Nephron progenitor cell (in vitro differentiated cells): ENCODE results near the gene LTBP1.
A peak's percentile ranks its signal among the peaks of the same experiment; 100 is the strongest.

Experiments
- DNase-seq: peaks from one replicate; pipeline ENCODE4 v3.0.0; 2021
- H3K27ac Mint-ChIP-seq: 2 replicates; pipeline ENCODE4 v1.8.0; 2021; ENCODE audit warnings: mild to moderate bottlenecking, moderate library complexity, mixed read lengths
- H3K27me3 Mint-ChIP-seq: 2 replicates; pipeline ENCODE4 v1.8.0; 2021; ENCODE audit warnings: mild to moderate bottlenecking, low read depth, mixed read lengths; ENCODE audit not compliant: poor library complexity
- H3K36me3 Mint-ChIP-seq: 2 replicates; pipeline ENCODE4 v1.8.0; 2021; ENCODE audit warnings: low read depth, mixed read lengths
- H3K4me1 Mint-ChIP-seq: 2 replicates; pipeline ENCODE4 v1.8.0; 2021; ENCODE audit warnings: mixed read lengths
- H3K4me3 Mint-ChIP-seq: 2 replicates; pipeline ENCODE4 v1.8.0; 2021; ENCODE audit warnings: mild to moderate bottlenecking, moderate library complexity, mixed read lengths
- H3K9me3 Mint-ChIP-seq: 2 replicates; pipeline ENCODE4 v1.8.0; 2021; ENCODE audit warnings: mild to moderate bottlenecking, moderate library complexity, mixed read lengths
- TF ChIP-seq, protein P1 (sequence below): fragments of 200-600 bp; sonication (generic); IDR thresholded peaks from 2 replicates; pipeline ENCODE4 v1.5.0; 2021; ENCODE audit warnings: antibody characterized with exemption

Gene LTBP1

DNA sequence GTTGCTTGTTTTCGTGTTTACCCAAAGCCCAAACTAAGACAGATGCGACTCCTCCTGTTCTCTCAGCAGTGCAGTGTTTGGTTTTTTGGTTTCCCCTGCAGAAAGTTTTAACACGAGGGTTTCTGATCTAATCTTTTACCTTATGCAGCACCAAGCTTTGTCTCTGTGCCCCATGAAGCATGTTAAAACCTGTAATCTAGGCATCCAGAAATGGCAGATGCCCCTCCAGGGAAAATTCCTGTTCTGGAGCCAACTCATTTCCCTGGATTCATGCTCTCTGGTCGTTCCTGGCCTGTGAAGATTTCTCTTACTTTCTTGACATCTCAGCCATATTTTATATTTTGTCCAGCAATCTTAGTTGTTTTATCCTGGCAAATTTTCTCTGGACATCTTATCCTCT lies 91.5 kb downstream of the LTBP1 start:
- no peak for DNase-seq
- TF ChIP-seq, protein P1, sequence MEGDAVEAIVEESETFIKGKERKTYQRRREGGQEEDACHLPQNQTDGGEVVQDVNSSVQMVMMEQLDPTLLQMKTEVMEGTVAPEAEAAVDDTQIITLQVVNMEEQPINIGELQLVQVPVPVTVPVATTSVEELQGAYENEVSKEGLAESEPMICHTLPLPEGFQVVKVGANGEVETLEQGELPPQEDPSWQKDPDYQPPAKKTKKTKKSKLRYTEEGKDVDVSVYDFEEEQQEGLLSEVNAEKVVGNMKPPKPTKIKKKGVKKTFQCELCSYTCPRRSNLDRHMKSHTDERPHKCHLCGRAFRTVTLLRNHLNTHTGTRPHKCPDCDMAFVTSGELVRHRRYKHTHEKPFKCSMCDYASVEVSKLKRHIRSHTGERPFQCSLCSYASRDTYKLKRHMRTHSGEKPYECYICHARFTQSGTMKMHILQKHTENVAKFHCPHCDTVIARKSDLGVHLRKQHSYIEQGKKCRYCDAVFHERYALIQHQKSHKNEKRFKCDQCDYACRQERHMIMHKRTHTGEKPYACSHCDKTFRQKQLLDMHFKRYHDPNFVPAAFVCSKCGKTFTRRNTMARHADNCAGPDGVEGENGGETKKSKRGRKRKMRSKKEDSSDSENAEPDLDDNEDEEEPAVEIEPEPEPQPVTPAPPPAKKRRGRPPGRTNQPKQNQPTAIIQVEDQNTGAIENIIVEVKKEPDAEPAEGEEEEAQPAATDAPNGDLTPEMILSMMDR = no peak
- Mint-ChIP-seq H3K4me1 (peaks cover 33% of the 10 kb centered on the region), H3K36me3 (peaks cover under 1% of the 10 kb centered on the region), H3K27me3 (no peaks in the 10 kb centered on the region), H3K9me3 (no peaks in the 10 kb centered on the region), H3K27ac (peak overlapping the region; percentile 78), H3K4me3 (no peak overlapping the region)

DNA sequence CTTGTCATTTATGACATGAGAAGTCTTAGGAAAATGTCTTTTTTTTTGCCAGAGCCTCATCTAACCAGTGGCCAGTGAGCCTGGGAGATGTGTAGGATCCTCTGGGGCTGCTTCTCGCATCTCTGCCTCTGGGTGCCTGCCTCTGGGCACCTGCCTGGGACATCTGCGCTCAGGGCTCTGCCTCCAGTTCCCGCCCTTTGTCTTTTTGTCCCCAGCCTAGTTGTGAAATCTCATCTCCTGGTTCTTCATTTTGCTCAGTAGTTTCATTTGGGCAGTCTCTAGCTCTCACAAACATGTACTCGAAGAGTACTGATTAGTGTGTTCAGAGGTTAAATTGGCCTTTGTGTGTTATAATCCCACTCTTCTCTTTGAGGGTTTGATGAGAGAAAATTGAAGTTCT lies 92.0 kb downstream of the LTBP1 start:
- no peak for DNase-seq
- peaks cover 5% of the 10 kb centered on the region for H3K9me3 Mint-ChIP-seq
- TF ChIP-seq, protein P1 = no peak
- peaks cover 6% of the 10 kb centered on the region for H3K36me3 Mint-ChIP-seq
- H3K27ac Mint-ChIP-seq = peak overlapping the region; percentile 59
- H3K27me3 Mint-ChIP-seq = no peaks in the 10 kb centered on the region
- H3K4me1 Mint-ChIP-seq = peaks cover 27% of the 10 kb centered on the region
- no peak overlapping the region for H3K4me3 Mint-ChIP-seq

DNA sequence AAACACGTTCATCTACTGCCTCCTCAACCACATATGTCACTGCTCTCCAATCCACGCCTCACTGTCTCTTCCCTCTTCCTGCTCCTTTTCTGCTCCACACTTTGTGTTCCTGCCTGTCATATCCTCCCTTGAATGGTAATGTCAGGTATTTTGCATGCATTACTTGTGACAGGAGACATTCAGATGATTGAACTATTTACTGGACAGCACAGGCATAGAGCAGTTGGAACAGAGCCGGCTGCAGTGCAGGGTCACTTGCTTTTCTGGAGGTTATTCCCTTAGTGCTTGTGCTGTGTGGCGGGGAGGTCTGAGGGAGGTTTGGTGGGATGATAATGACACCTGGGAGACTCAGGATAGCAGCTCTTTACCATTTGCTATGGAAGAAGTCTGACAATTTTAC lies 93.8 kb downstream of the LTBP1 start:
- H3K9me3 Mint-ChIP-seq = peaks cover 17% of the 10 kb centered on the region
- no peak overlapping the region for H3K4me3 Mint-ChIP-seq
- H3K27me3 Mint-ChIP-seq = no peaks in the 10 kb centered on the region
- peaks cover 20% of the 10 kb centered on the region for H3K4me1 Mint-ChIP-seq
- peak overlapping the region; percentile 87 for H3K27ac Mint-ChIP-seq
- no peak for DNase-seq
- H3K36me3 Mint-ChIP-seq = peaks cover 12% of the 10 kb centered on the region
- TF ChIP-seq, protein P1 = no peak

DNA sequence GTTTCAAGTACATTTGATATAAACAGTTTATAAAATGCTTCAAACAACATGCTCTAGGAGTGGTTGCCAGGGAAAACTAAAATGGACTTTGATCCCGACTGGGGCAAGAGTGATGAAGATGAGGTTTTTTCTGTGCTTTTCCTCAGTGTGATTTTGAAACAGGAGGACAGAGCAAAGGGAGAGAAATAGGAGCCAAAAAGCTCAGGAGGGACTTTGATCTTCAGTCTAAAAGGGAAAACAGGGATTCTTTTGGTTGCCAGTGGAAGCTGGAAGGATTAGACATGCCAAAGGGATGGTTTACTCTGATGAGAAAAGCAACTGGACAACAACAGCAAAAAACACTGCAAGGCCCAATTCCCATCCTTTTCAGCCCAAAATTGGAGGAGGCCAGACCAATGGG lies 95.5 kb downstream of the LTBP1 start:
- H3K36me3 Mint-ChIP-seq = peaks cover 23% of the 10 kb centered on the region
- TF ChIP-seq, protein P1 = no peak
- no peak for DNase-seq
- peak overlapping the region; percentile 40 for H3K27ac Mint-ChIP-seq
- H3K4me1 Mint-ChIP-seq = peaks cover 25% of the 10 kb centered on the region
- no peak overlapping the region for H3K4me3 Mint-ChIP-seq
- peaks cover 27% of the 10 kb centered on the region for H3K9me3 Mint-ChIP-seq
- no peaks in the 10 kb centered on the region for H3K27me3 Mint-ChIP-seq

DNA sequence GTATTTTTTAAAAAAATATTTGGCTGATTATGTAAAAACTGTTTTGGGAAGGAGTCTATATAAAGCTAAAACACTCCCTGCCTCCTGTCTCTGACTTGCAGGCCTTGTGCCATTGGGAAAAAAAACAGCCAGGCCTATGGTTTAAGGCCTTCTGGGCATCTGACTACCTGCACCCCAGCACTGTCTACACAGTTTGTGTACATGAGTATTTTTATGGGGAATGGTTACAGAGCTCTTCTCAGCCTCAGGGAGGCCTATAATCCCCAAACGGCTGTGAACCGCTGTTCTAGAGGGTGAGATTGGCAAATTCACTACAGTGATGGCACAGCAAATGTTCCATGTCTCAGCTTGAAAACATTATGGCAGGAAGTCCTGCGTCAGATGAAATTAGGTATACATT lies 96.1 kb downstream of the LTBP1 start:
- Mint-ChIP-seq H3K9me3 (peaks cover 27% of the 10 kb centered on the region), H3K27me3 (no peaks in the 10 kb centered on the region), H3K36me3 (peaks cover 23% of the 10 kb centered on the region), H3K27ac (peak overlapping the region; percentile 46), H3K4me1 (peaks cover 31% of the 10 kb centered on the region), H3K4me3 (no peak overlapping the region)
- DNase-seq = no peak
- TF ChIP-seq, protein P1 = no peak

DNA sequence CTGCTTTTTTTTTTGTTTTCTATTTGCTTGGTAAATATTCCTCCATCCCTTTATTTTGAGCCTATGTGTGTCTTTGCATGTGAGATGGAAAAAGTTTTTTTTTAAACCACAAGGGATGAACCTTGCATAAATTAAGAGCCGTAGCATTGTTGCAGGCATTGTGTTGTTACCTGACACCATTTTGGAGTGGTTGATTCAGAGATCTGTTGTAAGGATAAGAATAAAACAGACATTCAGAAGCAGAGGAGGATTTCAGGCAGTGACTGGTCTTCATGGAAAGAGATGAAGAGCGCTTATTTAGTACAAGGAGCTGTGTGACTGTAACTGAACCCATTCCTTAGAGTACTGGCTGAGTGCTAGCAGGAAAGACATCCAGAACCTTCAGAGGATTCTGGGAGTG lies 101.2 kb downstream of the LTBP1 start:
- H3K27ac Mint-ChIP-seq = peak overlapping the region; percentile 3
- no peak for DNase-seq

More for the DNA sequence above, 101.2 kb downstream of the LTBP1 start:
- Mint-ChIP-seq H3K36me3 (peaks cover 23% of the 10 kb centered on the region), H3K4me3 (no peak overlapping the region), H3K9me3 (peaks cover 27% of the 10 kb centered on the region), H3K4me1 (peaks cover 30% of the 10 kb centered on the region), H3K27me3 (no peaks in the 10 kb centered on the region)
- TF ChIP-seq, protein P1 = no peak
